Activated CD8-positive, alpha-beta memory T cell treated with anti-CD3 and anti-CD28 coated beads for 4 hours (primary cell): ENCODE data around the gene JCAD.

Source experiments
- DNase-seq, 2 donors: peaks; one replicate each; pipeline ENCODE4 v3.0.0-alpha.2; 2020; ENCODE audit warnings: low read depth in 2 of 2

JCAD gene

GRCh38 chr10:30074090-30074489 is 14.7 kb upstream of the JCAD start:
- no peak for DNase-seq

- DNase-seq: no peak
These were observed 14.3 kb upstream of the JCAD start for GRCh38 chr10:30073767-30074060.

- no peak for DNase-seq
These were observed 13.8 kb upstream of the JCAD start for GRCh38 chr10:30073045-30073766.

DNA sequence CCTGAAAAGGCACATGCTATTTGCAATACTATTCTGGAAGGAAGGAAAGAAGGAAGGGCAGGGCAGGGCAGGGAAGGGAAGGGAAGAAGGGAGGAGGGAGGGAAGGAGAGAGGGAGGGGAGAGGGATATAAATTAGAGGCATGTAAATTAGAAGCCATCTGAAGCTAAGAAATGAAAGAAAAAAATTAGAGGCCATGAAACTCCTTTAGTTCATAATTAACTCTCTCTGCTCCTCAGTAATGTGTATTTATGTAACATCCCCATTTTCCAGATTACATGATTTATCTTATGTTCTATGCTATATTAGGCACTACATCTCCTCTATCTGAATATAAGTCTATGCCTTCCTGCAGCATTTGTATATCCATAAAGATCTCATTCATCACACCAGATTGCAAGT is 12.7 kb upstream of the JCAD start:
- DNase-seq: no peak

DNA sequence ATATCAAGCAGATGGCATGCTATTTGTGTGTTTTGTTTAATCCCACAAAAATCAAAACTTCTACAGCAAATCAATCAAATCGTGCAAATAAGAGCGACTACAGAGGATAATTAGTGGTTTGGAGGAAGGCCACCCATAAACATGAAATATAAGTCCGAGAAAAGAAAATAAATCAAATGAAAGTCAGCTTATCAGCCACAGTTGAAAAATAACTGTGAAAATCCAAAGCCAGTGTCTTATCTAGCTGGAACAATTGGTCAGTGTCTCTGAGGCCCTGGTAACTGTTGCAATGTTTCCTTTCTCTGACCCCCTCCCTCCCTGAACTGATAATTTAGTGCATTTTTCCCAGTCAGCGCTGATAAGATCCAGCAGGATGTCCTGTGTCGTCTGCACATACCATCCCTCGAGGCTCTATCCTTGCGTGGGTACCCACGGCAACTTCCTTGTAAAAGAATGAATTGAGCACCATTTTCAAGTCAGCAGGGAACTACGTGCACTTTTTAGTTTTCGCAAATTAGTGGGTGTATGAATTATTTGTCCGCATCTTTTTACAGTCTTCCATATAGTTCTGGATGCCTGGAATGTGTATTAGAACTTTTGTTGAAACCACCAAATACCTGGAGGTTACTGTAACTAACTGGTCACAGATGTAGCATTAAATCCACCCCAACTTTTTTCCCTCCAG is 10.8 kb upstream of the JCAD start:
- DNase-seq: no peak

DNA sequence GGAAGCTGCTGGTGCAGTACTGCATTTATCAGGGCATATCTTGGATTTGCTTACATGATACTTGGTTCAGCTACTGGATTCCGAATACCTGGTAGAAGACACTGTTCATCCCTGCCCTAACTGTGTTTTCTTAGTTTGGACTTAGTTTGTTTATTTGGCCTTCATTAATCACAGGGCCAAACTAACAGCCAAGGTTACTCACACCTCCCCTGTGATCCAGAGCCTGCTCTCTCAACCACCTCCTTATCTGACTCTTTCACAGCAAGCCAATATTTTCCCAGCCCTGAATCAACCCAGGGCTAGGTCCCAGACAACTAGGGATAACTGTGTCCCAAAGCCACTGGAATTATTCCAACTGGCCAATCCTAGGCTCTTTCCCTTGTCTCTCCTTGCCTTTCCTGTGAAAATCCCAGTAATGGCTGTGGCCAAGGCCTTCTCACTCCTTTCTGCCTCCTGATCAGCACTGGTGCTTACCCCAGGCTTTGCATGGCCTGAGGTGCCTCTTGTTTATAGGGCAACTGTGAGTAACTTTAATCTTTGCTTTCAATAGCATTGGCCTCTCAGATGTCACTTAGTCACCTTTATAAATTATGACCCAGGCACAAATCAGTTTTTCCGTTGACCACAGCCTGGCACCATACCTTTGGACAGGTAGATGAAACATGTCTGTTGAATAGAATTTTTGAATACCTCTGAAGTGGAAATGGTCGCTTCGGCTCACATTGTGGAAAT is 9.3 kb upstream of the JCAD start:
- DNase-seq: no peak

- DNase-seq: no peak
These were observed 3.7 kb upstream of the JCAD start for GRCh38 chr10:30063099-30063498.

- no peak for DNase-seq
These were observed 3.2 kb upstream of the JCAD start for GRCh38 chr10:30062582-30062981.

GRCh38 chr10:30062090-30062489 is 2.7 kb upstream of the JCAD start:
- DNase-seq: no peak

DNA sequence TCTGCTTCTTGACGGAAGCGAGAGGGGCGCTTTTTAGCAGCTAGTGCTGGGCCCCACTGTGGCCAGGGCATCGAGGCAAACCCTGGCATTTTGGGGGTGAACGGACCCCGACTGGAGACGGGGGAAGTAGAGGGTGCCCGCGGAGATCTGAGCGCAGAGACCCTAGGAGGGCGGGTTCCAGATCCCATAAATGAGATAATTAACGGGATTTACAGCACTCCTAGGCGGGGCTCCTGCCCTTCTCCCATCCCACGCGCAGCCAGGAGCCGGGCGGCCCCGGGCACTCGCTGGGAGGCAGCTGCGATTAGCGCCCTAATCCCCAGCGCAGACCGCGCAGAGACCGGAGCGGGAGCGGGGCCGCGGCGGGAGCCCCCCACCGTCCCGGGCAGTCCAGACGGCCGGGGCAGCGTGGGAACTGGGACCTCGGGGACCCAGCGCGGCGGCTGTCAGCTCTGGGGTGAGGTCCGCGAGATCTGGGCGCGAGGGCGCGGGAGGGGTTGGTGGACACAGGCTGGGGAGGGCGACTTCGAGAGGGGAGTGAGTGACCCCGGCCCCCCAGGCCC is 735 bp downstream of the JCAD start:
- DNase-seq: no peak

DNA sequence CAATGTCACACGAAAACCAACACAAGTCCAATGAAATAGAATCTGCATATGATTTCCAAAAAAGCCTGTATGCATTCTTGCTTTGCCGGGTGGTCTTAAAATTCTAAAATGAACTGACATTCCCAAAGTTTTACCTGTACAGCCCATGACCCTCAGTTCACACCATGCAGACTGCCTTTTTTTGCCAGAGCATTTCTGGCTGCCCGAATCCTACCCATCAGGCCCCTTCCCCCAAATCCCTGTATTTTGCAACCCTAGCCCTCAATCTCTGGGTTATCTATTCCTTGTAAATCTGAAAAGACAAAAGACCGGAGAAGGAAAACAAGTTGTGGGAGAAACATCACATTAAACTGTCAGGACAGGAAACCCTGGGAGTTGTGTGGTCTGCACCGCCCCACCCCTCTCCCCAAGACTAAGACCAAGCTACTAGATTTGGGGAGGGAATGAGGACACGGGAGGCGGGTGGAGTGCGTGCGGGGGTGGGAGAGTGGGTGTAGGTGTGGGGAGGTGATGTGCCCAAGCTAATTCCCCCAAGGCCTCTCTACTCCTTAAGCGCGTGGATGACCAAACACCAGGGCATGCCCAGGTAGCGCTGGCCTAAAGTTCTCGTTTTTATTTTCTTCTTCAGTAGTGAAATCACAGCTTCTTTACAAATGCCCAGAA is 1.4 kb downstream of the JCAD start:
- no peak for DNase-seq

- no peak for DNase-seq
These were observed 2.0 kb downstream of the JCAD start for GRCh38 chr10:30057421-30057841.

DNA sequence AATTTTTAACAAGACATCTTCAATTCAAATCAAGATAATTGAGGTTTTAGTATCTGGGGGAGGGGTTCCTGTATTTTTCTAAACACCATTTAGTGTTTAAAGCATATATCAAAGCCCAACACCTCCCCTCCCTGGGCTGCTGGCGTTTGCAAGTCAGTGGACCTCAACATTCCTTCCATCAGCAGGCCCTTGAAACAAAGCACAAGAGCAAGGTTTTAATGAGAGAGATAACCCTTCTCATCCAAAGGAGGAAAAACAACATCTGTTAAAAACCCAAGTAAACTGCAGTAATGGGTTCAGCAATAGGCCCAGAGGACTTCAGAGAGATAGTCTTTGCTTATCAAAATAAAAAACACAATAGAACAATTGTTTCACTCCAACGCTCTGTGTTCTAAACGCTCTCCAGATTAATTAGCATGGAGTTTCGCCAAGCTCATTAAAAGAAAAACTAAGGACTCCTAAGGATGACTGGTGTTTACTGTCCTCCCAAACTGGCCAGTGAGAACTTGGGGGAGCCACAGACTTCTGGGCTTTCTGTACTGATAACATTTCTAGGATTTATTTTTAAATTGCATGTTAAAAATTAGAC is 2.5 kb downstream of the JCAD start:
- DNase-seq: no peak

- no peak for DNase-seq
These were observed 3.1 kb downstream of the JCAD start for GRCh38 chr10:30056281-30056680.

DNA sequence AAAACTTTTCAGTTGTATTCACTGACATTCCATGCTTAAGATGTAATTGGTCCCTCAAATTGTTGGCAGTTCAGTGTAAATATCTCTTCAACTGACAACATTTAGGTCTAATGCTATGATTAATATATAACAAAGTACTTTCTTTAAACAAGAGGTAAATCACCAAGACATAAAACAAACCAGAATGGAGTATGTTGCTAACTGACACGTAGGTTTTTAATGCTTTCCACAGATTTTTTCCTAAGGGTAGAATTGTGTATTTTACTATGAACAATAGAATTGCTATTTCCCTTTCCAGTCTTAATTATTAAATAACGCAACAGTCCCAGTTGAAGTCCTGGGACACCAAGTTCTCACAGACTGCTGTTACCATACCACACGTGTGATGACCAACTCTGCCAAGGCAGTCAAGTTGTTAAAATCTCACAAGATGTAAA is 4.1 kb downstream of the JCAD start:
- DNase-seq: no peak

- no peak for DNase-seq
These were observed 7.3 kb downstream of the JCAD start for GRCh38 chr10:30052062-30052461.

DNA sequence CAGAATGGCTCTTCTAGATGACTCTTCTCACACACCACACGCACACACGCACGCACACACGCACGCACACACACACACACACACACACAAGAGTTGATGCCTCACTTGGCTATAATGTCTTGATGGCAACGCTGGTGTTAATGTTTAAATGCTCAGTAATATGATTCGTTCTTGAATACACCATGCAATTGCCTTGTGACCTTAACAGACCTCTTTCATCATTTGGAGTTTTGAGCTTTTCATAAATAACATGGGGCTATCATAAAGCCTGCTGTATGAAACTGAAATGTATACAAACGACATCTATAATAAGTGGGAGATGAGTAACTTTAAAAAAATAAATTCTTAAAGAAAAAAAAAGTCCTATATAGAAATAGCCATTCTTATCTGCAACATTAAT is 8.2 kb downstream of the JCAD start:
- no peak for DNase-seq

GRCh38 chr10:30050411-30050810 is 9.0 kb downstream of the JCAD start:
- no peak for DNase-seq

GRCh38 chr10:30048768-30049517 is 10.4 kb downstream of the JCAD start:
- no peak for DNase-seq

DNA sequence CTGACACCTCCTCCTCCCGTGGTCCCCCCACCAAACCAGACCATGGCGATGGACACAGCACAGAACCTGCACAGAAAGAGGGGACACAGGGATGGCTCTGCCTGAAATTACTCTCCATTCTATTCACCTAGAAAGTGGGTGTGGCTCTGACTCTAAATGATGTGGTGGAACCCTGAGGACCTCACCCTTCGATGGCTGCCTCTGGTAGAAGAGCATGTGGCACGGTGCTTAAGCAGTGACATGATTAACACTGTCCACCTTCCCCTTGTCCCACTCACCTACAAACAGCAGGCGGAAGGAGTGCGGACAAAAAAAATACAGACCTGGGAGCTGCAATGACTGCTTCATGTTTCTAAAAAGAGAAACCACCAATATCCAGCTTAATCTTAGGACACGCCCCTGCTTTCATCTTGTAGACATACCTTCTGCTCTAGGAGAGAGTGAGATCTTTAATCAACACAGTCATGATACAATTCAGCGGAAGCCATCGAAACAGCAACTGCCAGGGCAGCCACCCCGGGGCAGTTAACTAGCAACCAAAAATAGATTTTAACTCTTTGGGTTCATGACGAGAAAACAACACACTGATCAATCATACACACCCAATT is 11.4 kb downstream of the JCAD start:
- no peak for DNase-seq

DNA sequence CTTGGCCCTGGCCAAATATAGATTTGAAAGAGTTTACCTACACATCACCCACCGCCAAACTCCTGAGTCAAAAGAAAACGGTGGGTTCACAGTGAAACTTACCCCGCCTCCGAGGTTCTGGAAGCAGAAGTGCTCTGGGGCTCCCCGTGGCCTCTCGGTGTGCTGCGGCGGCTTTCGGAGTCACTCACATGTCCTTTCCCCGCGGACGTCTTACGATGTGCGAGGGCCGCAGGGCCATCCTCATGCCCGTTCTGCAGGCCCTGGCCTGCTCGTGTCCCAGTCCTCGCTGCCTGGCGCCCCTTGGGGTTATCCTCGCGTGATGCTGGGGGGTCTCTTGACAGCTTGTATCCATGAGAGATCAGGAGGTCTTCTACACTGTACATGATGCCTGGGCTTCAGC is 12.0 kb downstream of the JCAD start:
- no peak for DNase-seq
